H1 (cell line): ENCODE results near the gene PKD2. TPM values are rescaled to one million over a fixed set of nuclear protein-coding genes. Genes with fewer than 3 reads are reported as not detected.

Experiments
- CTCF ChIA-PET: fragments of 300-600 bp; sonication (Branson Sonifier 250); formaldehyde crosslinking; loops from one replicate; lab custom pipeline; 2021; ENCODE audit not compliant: partially characterized antibody; lab: Charles Lee
- POLR2A ChIA-PET: fragments of 300-600 bp; sonication (Branson Sonifier 250); formaldehyde crosslinking; loops from one replicate; lab custom pipeline; 2021; ENCODE audit warnings: inconsistent platforms; ENCODE audit not compliant: partially characterized antibody; lab: Charles Lee
- DNase-seq, 2 experiments: peaks; one replicate each; pipeline versions ENCODE4 v3.0.0 to v3.0.0-alpha.2; 2010 to 2022; ENCODE audit warnings: low spot score in 2 of 2, low read depth in 1 of 2, mixed read lengths in 1 of 2
- FAIRE-seq: peaks from 2 replicates; lab custom pipeline; 2011; peaks lifted over from hg19 to GRCh38; lab: Jason Lieb, UNC
- H2AFZ ChIP-seq: 2 replicates; pipeline ENCODE4 v1.8.1; 2012; ENCODE audit warnings: low read length, inconsistent platforms
- H2AK5ac ChIP-seq: 2 replicates; pipeline ENCODE4 v1.6.1; 2013; ENCODE audit warnings: low read depth, low read length
- H2BK120ac ChIP-seq: replicated peaks from 2 replicates; pipeline ENCODE3; 2013; ENCODE audit warnings: low read depth, low read length, inconsistent platforms
- H2BK12ac ChIP-seq: 2 replicates; pipeline ENCODE4 v1.6.1; 2013; ENCODE audit warnings: low read depth, low read length
- H2BK15ac ChIP-seq: 2 replicates; pipeline ENCODE4 v1.6.1; 2013; ENCODE audit warnings: low read length
- H2BK20ac ChIP-seq: 2 replicates; pipeline ENCODE4 v1.6.1; 2013; ENCODE audit warnings: low read length
- H2BK5ac ChIP-seq: 2 replicates; pipeline ENCODE4 v1.6.1; 2013; ENCODE audit warnings: low read depth, low read length
- H3K14ac ChIP-seq: 2 replicates; pipeline ENCODE4 v1.6.1; 2013; ENCODE audit warnings: inconsistent platforms; ENCODE audit not compliant: insufficient read length
- H3K18ac ChIP-seq: 2 replicates; pipeline ENCODE4 v1.6.1; 2013; ENCODE audit warnings: low read length; ENCODE audit errors: extremely low read depth
- H3K23ac ChIP-seq: 2 replicates; pipeline ENCODE4 v1.6.1; 2013; ENCODE audit warnings: inconsistent platforms; ENCODE audit not compliant: insufficient read length
- H3K23me2 ChIP-seq: 2 replicates; pipeline ENCODE4 v1.6.1; 2013; ENCODE audit warnings: low read depth, low read length
- H3K27ac ChIP-seq: 2 replicates; pipeline ENCODE4 v1.6.1; 2011; ENCODE audit warnings: low read depth, low read length, inconsistent platforms
- H3K27me3 ChIP-seq, 4 experiments: replicated peaks in 1 of 4; 1 replicate in 1 of 4; 2 replicates in 3 of 4; pipeline versions ENCODE4 v1.6.1 to v1.8.1; 2011 to 2013; ENCODE audit warnings: low read length in 3 of 4, mild to moderate bottlenecking in 3 of 4, inconsistent platforms in 2 of 4, mixed read lengths in 2 of 4, moderate library complexity in 1 of 4; ENCODE audit not compliant: control insufficient read depth in 3 of 4, insufficient read depth in 3 of 4; ENCODE audit errors: extremely low read depth in 1 of 4
- H3K36me3 ChIP-seq, 4 experiments: 2 replicates each; pipeline versions ENCODE4 v1.6.1 to v1.8.1; 2011 to 2013; ENCODE audit warnings: mild to moderate bottlenecking in 4 of 4, low read length in 3 of 4, moderate library complexity in 2 of 4, control low read depth in 1 of 4, inconsistent platforms in 1 of 4; ENCODE audit not compliant: insufficient read depth in 4 of 4, control insufficient read depth in 2 of 4
- H3K4ac ChIP-seq: replicated peaks from 2 replicates; pipeline ENCODE3; 2013; ENCODE audit warnings: low read length, low read depth, mixed read lengths, inconsistent platforms; ENCODE audit not compliant: insufficient read length
- H3K4me1 ChIP-seq, 4 experiments: replicated peaks in 1 of 4; 1 replicate in 1 of 4; 2 replicates in 3 of 4; pipeline versions ENCODE4 v1.6.1 to v1.8.1; 2011 to 2013; ENCODE audit warnings: low read length in 3 of 4, inconsistent platforms in 2 of 4, mixed read lengths in 1 of 4; ENCODE audit not compliant: insufficient read depth in 4 of 4, control insufficient read depth in 3 of 4
- H3K4me2 ChIP-seq, 2 experiments: 2 replicates each; pipeline versions ENCODE4 v1.6.1 to v1.8.1; 2011 to 2013; ENCODE audit warnings: low read depth in 2 of 2, low read length in 2 of 2, control low read depth in 1 of 2, inconsistent platforms in 1 of 2, mild to moderate bottlenecking in 1 of 2; ENCODE audit not compliant: insufficient read depth in 1 of 2
- H3K4me3 ChIP-seq, 4 experiments: fragments of 200-600, 300-600 bp in 1 of 4; sonication (generic), shearing (Covaris generic), sonication (Bioruptor Twin) in 1 of 4; 2 replicates each; pipeline versions ENCODE4 v1.5.1 to v1.8.1; 2011 to 2016; ENCODE audit warnings: low read length in 4 of 4, low read depth in 3 of 4, control low read depth in 2 of 4, inconsistent platforms in 2 of 4, mild to moderate bottlenecking in 2 of 4, mixed read lengths in 1 of 4, moderate library complexity in 1 of 4; ENCODE audit not compliant: insufficient read depth in 2 of 4; ENCODE audit errors: extremely low read depth in 1 of 4
- H3K56ac ChIP-seq: replicated peaks from 2 replicates; pipeline ENCODE3; 2013; ENCODE audit warnings: low read depth, mild to moderate bottlenecking, mixed read lengths, low read length, inconsistent platforms; ENCODE audit not compliant: insufficient read length
- H3K79me1 ChIP-seq: 2 replicates; pipeline ENCODE4 v1.6.1; 2013; ENCODE audit warnings: low read depth, low read length, control low read depth
- H3K79me2 ChIP-seq, 2 experiments: 2 replicates each; pipeline versions ENCODE4 v1.6.1 to v1.8.1; 2012 to 2013; ENCODE audit warnings: low read length in 2 of 2, mild to moderate bottlenecking in 2 of 2, inconsistent platforms in 1 of 2; ENCODE audit not compliant: insufficient read depth in 2 of 2, control insufficient read depth in 1 of 2
- H3K9ac ChIP-seq, 4 experiments: replicated peaks in 1 of 4; 1 replicate in 1 of 4; 2 replicates in 3 of 4; pipeline versions ENCODE4 v1.6.1 to v1.8.1; 2011 to 2013; ENCODE audit warnings: low read depth in 3 of 4, low read length in 3 of 4, control low read depth in 2 of 4, mild to moderate bottlenecking in 2 of 4, moderate library complexity in 2 of 4, inconsistent platforms in 1 of 4; ENCODE audit errors: extremely low read depth in 1 of 4
- H3K9me3 ChIP-seq, 2 experiments: 2 replicates each; pipeline versions ENCODE4 v1.6.1 to v1.8.1; 2012 to 2013; ENCODE audit warnings: mild to moderate bottlenecking in 2 of 2, moderate library complexity in 2 of 2, control low read depth in 1 of 2, inconsistent platforms in 1 of 2, low read depth in 1 of 2, low read length in 1 of 2, mixed read lengths in 1 of 2; ENCODE audit not compliant: insufficient read depth in 2 of 2
- H4K20me1 ChIP-seq, 2 experiments: replicated peaks in 1 of 2; 2 replicates each; pipeline versions ENCODE3 to v1.8.1; 2011 to 2013; ENCODE audit warnings: inconsistent platforms in 2 of 2, low read length in 2 of 2, mild to moderate bottlenecking in 1 of 2; ENCODE audit not compliant: insufficient read depth in 2 of 2, control insufficient read depth in 1 of 2
- H4K5ac ChIP-seq: 2 replicates; pipeline ENCODE4 v1.6.1; 2013; ENCODE audit warnings: low read length, low read depth, mixed read lengths, inconsistent platforms; ENCODE audit not compliant: insufficient read length
- H4K8ac ChIP-seq: 2 replicates; pipeline ENCODE4 v1.8.0; 2013; ENCODE audit warnings: mild to moderate bottlenecking, moderate library complexity, low read length, inconsistent platforms; ENCODE audit not compliant: insufficient read depth; ENCODE audit errors: extremely low read depth
- H4K91ac ChIP-seq: replicated peaks from 2 replicates; pipeline ENCODE3; 2013; ENCODE audit warnings: low read length, mixed read lengths, inconsistent platforms; ENCODE audit not compliant: insufficient read length
- POLR2AphosphoS5 ChIP-seq: IDR thresholded peaks from 2 replicates; pipeline ENCODE4 v1.6.1; 2011; ENCODE audit warnings: low read depth, low read length
- RAD21 ChIP-seq, 2 experiments: IDR thresholded peaks in 1 of 2; conservative IDR thresholded peaks in 1 of 2; 2 replicates each; pipeline ENCODE4 v1.6.1; 2011; ENCODE audit warnings: low read depth in 2 of 2, low read length in 2 of 2, improper control_type of control experiment in 1 of 2, inconsistent platforms in 1 of 2, mild to moderate bottlenecking in 1 of 2, moderate library complexity in 1 of 2
- WGBS, 2 experiments: shearing (Covaris generic) in 1 of 2; methylation state at CpG; one replicate each; pipeline versions ENCODE4 v1.1.6 to v1.1.7; 2013 to 2015; ENCODE audit warnings: low lambda C conversion rate in 2 of 2, mixed read lengths in 2 of 2, inconsistent platforms in 1 of 2, low coverage in 1 of 2, missing lambda C conversion rate in 1 of 2; ENCODE audit not compliant: insufficient replicate concordance in 2 of 2, insufficient coverage in 1 of 2, insufficient read length in 1 of 2; ENCODE audit errors: extremely low coverage in 1 of 2, missing lambda C conversion rate in 1 of 2; 5-methylcytosine and 5-hydroxymethylcytosine counted together
- polyA plus RNA-seq, 7 experiments: library from polyadenylated mRNA; depleted of rRNA in 3 of 7; stranded (reverse) in 5 of 7; unstranded in 2 of 7; fragments of >200 nt in 5 of 7; fragments of 200-250 nt in 2 of 7; gene quantifications; 1 replicate in 5 of 7; 2 replicates in 1 of 7; 4 replicates in 1 of 7; pipeline versions ENCODE4 v1.2.1 to v1.2.3, GENCODE V29; 2011 to 2013; ENCODE audit warnings: missing spikeins in 2 of 7, mixed read lengths in 2 of 7
- total RNA-seq: library from RNA; stranded (reverse); fragmentation: NEBNext Ultra II Directional; extraction: Animal tissue kit (Norgen Biotek cat#: 25700); gene quantifications from 2 replicates; pipeline ENCODE4 v1.2.1, GENCODE V29; 2021

Gene PKD2
- total and polyA plus RNA-seq, 2 of the 8 experiments (the other 6 are each of a cell fraction or from before 2014, with no cell fraction given): 16.0 to 32.0 TPM

GRCh38 chr4:88037447-88037846 lies 30.0 kb downstream of the PKD2 start:
- no peak overlapping the region for H3K4me2 ChIP-seq
- TF ChIP-seq POLR2AphosphoS5: no peak
- no peak for TF ChIP-seq RAD21 (IDR thresholded peaks at IDR 0.05 in 1 of 2, conservative IDR thresholded peaks at IDR 0.05 in 1 of 2; ENCODE audit: low read depth in 2 of 2, low read length in 2 of 2)
- H4K91ac ChIP-seq: no peak overlapping the region
- H3K23ac ChIP-seq: no peak overlapping the region
- H3K9me3 ChIP-seq: no peaks in the 10 kb centered on the region
- H3K9ac ChIP-seq: no peak overlapping the region
- no peak overlapping the region for H3K18ac ChIP-seq
- no peak overlapping the region for H4K5ac ChIP-seq
- H2BK120ac ChIP-seq: no peak overlapping the region
- no peak overlapping the region for H2AK5ac ChIP-seq
- H4K8ac ChIP-seq: no peak overlapping the region
- H2BK5ac ChIP-seq: no peak overlapping the region
- H3K27ac ChIP-seq: no peak overlapping the region
- peaks cover 23 to 68% (median 57%) of the 10 kb centered on the region in 4 experiments for H3K36me3 ChIP-seq
- no peaks in the 10 kb centered on the region for H3K27me3 ChIP-seq
- no peak overlapping the region for H3K14ac ChIP-seq
- peaks cover 0 to 5% of the 10 kb centered on the region in 2 experiments for H4K20me1 ChIP-seq
- CTCF ChIA-PET: interaction anchor here (1.0 to 1.9 kb wide), 2 partner anchors 17 to 189 kb away, joined by 3 to 6 read pairs; no protein-coding TSS in a partner anchor
- H3K56ac ChIP-seq: no peak overlapping the region
- no peak overlapping the region for H2BK12ac ChIP-seq
- no peak overlapping the region for H2BK20ac ChIP-seq
- FAIRE-seq: no peak
- POLR2A ChIA-PET: no interaction called here
- no peak overlapping the region for H2AFZ ChIP-seq
- no peaks in the 10 kb centered on the region for H3K4me1 ChIP-seq
- no peak overlapping the region for H3K4me3 ChIP-seq
- 95% methylated on average over 1 of the region's 1 CpG; no CpG with 5 or more reads in 1 of the 2 experiments for WGBS, 2 experiments
- DNase-seq: no peak
- H3K23me2 ChIP-seq: no peaks in the 10 kb centered on the region
- no peak overlapping the region for H2BK15ac ChIP-seq
- H3K4ac ChIP-seq: no peak overlapping the region
- peaks cover 0 to 6% of the 10 kb centered on the region in 2 experiments; a peak in 1 of 4 replicates for H3K79me2 ChIP-seq
- H3K79me1 ChIP-seq: no peaks in the 10 kb centered on the region; the same call in 1 of the 2 replicates
